ENCODE measurements around the gene NFYC.

DNA sequence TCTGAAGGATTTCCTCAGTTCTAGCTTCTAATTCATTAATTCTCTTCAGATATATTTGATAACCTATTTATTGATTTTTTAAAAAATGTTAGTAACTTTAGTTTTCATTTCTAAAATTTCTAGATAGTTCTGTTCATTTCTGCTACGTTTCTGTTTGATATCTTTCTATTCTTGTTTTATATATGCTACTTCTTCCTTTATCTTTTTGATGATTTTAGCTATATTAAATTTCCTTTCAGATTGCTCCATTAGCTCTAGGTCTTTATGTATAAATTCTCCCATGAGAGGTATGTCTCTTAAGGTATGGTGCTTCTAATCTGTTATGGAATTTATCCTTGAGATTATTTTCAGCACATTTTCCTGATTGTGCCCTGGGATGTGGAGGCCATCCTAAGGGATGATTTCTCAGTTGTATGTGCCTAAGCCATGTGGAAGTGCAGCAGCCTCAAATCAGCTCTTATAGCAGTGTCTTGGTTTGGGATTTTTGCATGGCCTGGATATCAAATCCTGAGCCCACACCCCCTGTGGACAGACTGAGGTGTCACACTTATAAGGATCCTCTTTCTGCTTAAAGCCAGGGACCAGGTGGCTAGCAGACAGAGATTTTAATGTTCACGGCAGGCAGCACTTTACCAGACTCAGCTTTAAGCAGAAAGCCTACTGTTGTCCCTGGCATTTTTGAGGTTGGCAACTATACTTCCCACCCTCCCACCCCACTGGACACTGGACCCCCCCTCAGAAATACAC is 85.9 kb downstream of the NFYC start:
- TF ChIP-seq EZH2 (IDR thresholded peaks at IDR 0.05; ENCODE audit: insufficient read depth, poor library complexity, severe bottlenecking) (no peak), EZH2phosphoT487 (IDR thresholded peaks at IDR 0.05; ENCODE audit: insufficient read depth, low read depth) (no peak)
